Subcutaneous abdominal adipose tissue (tissue), 5 donors: Measurements from ENCODE around the gene NFATC2IP.

Experiments
- H3K27ac ChIP-seq: one replicate; pipeline ENCODE4 v1.7.0; 2013; ENCODE audit warnings: low read depth, mild to moderate bottlenecking, inconsistent platforms, low read length, moderate library complexity
- H3K27me3 ChIP-seq, 5 donors: one replicate each; pipeline ENCODE4 v1.7.0; 2013; ENCODE audit warnings: low read length in 5 of 5, inconsistent platforms in 1 of 5; ENCODE audit not compliant: control insufficient read depth in 5 of 5, insufficient read depth in 4 of 5
- H3K36me3 ChIP-seq, 5 donors: one replicate each; pipeline ENCODE4 v1.7.0; 2013; ENCODE audit warnings: low read length in 5 of 5; ENCODE audit not compliant: control insufficient read depth in 5 of 5, insufficient read depth in 5 of 5
- H3K4me1 ChIP-seq, 5 donors: one replicate each; pipeline ENCODE4 v1.7.0; 2013; ENCODE audit warnings: low read length in 5 of 5, mild to moderate bottlenecking in 3 of 5, moderate library complexity in 1 of 5; ENCODE audit not compliant: control insufficient read depth in 5 of 5, insufficient read depth in 5 of 5
- H3K4me3 ChIP-seq, 5 donors: one replicate each; pipeline ENCODE4 v1.7.0; 2013; ENCODE audit warnings: low read length in 5 of 5, low read depth in 1 of 5
- H3K9ac ChIP-seq, 5 donors: one replicate each; pipeline ENCODE4 v1.7.0; 2013; ENCODE audit warnings: low read length in 5 of 5, mild to moderate bottlenecking in 4 of 5, moderate library complexity in 3 of 5
- H3K9me3 ChIP-seq, 5 donors: one replicate each; pipeline ENCODE4 v1.7.0; 2013; ENCODE audit warnings: low read length in 5 of 5; ENCODE audit not compliant: control insufficient read depth in 5 of 5
- donor health status: healthy.
- donor health status: healthy.
- donor health status: healthy.
- donor health status: healthy.
- donor health status: healthy.

The NFATC2IP gene

DNA sequence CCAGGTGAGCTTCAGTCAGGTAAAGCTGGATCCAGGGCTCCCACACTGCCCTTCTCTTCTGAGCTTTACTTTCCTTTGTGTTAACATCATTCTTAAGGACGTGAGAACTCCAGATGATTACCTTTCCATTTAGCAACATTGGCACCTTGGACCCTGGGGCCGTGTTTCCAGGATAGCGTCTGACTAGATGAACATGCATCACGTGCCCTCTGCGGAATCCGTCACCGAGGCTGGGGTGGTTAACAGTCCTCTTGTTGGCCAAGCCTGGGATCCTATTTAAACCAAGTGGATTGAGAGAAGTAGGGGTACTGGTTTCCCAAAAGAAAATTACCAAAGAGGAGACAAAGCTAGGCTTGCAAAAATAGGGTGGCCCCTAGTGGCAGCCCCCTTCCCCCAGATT lies 30.2 kb downstream of the NFATC2IP start:
- peaks cover 0 to 86% (median 69%) of the 10 kb centered on the region in 5 donors for H3K36me3 ChIP-seq
- no peak overlapping the region for H3K27ac ChIP-seq
- H3K9me3 ChIP-seq, result peaks cover 0 to 8% (median 7%) of the 10 kb centered on the region in 5 donors
- no peak overlapping the region for H3K9ac ChIP-seq
- H3K27me3 ChIP-seq, result no peaks in the 10 kb centered on the region
- H3K4me1 ChIP-seq, result peaks cover 0 to 13% (median under 1%) of the 10 kb centered on the region in 5 donors
- no peak overlapping the region for H3K4me3 ChIP-seq

GRCh38 chr16:28981517-28981916 lies 30.8 kb downstream of the NFATC2IP start:
- no peak overlapping the region for H3K9ac ChIP-seq
- peaks cover 0 to 7% (median 0%) of the 10 kb centered on the region in 5 donors for H3K4me1 ChIP-seq
- H3K27me3 ChIP-seq, result no peaks in the 10 kb centered on the region
- no peak overlapping the region for H3K4me3 ChIP-seq
- H3K9me3 ChIP-seq, result peaks cover 0 to 9% (median 7%) of the 10 kb centered on the region in 5 donors
- no peak overlapping the region for H3K27ac ChIP-seq
- H3K36me3 ChIP-seq, result peaks cover 0 to 91% (median 74%) of the 10 kb centered on the region in 5 donors

- Histone ChIP-seq H3K27me3 (no peaks in the 10 kb centered on the region), H3K36me3 (peaks cover 4 to 94% (median 83%) of the 10 kb centered on the region in 5 donors), H3K9ac (no peak overlapping the region)
Observed at GRCh38 chr16:28982418-28982817, 31.7 kb downstream of the NFATC2IP start.

DNA sequence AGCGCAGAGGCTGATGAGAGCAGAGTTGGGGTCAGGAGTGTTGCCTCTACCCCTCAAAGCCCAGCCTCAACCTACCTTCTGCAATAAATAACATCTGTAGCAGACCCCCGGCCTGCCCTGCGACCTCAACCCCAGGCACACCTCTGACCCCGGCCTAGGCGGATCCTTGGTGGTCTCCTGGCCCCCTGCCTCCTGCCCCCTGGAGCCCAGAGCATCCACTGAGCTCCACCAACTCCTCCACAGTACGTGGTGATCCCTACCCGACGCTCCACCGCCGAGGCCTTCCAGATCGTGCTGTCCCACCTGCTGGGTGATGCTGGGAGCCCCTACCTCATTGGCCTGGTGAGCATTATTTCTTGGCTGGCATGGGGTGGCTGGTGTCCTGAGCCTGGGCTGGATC lies 32.2 kb downstream of the NFATC2IP start:
- no peaks in the 10 kb centered on the region for H3K27me3 ChIP-seq
- peaks cover 0 to 7% (median 0%) of the 10 kb centered on the region in 5 donors for H3K4me1 ChIP-seq
- peaks cover 5 to 92% (median 83%) of the 10 kb centered on the region in 5 donors for H3K36me3 ChIP-seq
- H3K27ac ChIP-seq, result no peak overlapping the region
- H3K4me3 ChIP-seq, result no peak overlapping the region
- peaks cover 0 to 15% (median 12%) of the 10 kb centered on the region in 5 donors for H3K9me3 ChIP-seq
- no peak overlapping the region for H3K9ac ChIP-seq

More at GRCh38 chr16:28982418-28982817, 31.7 kb downstream of the NFATC2IP start:
- Histone ChIP-seq H3K4me3 (no peak overlapping the region), H3K4me1 (peaks cover 0 to 7% (median 0%) of the 10 kb centered on the region in 5 donors), H3K9me3 (peaks cover 0 to 14% (median 11%) of the 10 kb centered on the region in 5 donors), H3K27ac (no peak overlapping the region)

- H3K9ac ChIP-seq, result no peak overlapping the region
- H3K27ac ChIP-seq, result no peak overlapping the region
- H3K9me3 ChIP-seq, result peaks cover 0 to 15% (median 12%) of the 10 kb centered on the region in 5 donors
- H3K4me3 ChIP-seq, result peak overlapping the region in 1 of 5 donors; percentile 31
- H3K4me1 ChIP-seq, result peaks cover 0 to 7% (median 0%) of the 10 kb centered on the region in 5 donors
- H3K27me3 ChIP-seq, result no peaks in the 10 kb centered on the region
- H3K36me3 ChIP-seq, result peaks cover 5 to 90% (median 79%) of the 10 kb centered on the region in 5 donors
Observed at GRCh38 chr16:28983644-28984043, 32.9 kb downstream of the NFATC2IP start.

- H3K27ac ChIP-seq, result no peak overlapping the region
- peak overlapping the region in 1 of 5 donors; percentile 31 for H3K4me3 ChIP-seq
- no peaks in the 10 kb centered on the region for H3K27me3 ChIP-seq
- no peak overlapping the region for H3K9ac ChIP-seq
- peaks cover 0 to 15% (median 12%) of the 10 kb centered on the region in 5 donors for H3K9me3 ChIP-seq
- H3K36me3 ChIP-seq, result peaks cover 5 to 90% (median 76%) of the 10 kb centered on the region in 5 donors
- peaks cover 0 to 7% (median 0%) of the 10 kb centered on the region in 5 donors for H3K4me1 ChIP-seq
Observed at GRCh38 chr16:28984091-28984490, 33.4 kb downstream of the NFATC2IP start.

GRCh38 chr16:28984619-28985135 lies 33.9 kb downstream of the NFATC2IP start, which contains the start of gene LAT:
LAT (plus strand) TSS chr16:28985052; CDS start chr16:28985418, 366 bp downstream.
- peaks cover 0 to 7% (median 0%) of the 10 kb centered on the region in 5 donors for H3K4me1 ChIP-seq
- peak within 1 kb of the TSS in 3 of 5 donors; percentile 2 to 49 (median 31) for H3K4me3 ChIP-seq
- no peaks in the 10 kb centered on the region for H3K27me3 ChIP-seq
- peaks cover 5 to 90% (median 78%) of the 10 kb centered on the region in 5 donors for H3K36me3 ChIP-seq
- H3K9me3 ChIP-seq, result peaks cover 0 to 15% (median 12%) of the 10 kb centered on the region in 5 donors
- peak within 1 kb of the TSS in 1 of 5 donors; percentile 56 for H3K9ac ChIP-seq
- H3K27ac ChIP-seq, result no peak within 1 kb of the TSS

DNA sequence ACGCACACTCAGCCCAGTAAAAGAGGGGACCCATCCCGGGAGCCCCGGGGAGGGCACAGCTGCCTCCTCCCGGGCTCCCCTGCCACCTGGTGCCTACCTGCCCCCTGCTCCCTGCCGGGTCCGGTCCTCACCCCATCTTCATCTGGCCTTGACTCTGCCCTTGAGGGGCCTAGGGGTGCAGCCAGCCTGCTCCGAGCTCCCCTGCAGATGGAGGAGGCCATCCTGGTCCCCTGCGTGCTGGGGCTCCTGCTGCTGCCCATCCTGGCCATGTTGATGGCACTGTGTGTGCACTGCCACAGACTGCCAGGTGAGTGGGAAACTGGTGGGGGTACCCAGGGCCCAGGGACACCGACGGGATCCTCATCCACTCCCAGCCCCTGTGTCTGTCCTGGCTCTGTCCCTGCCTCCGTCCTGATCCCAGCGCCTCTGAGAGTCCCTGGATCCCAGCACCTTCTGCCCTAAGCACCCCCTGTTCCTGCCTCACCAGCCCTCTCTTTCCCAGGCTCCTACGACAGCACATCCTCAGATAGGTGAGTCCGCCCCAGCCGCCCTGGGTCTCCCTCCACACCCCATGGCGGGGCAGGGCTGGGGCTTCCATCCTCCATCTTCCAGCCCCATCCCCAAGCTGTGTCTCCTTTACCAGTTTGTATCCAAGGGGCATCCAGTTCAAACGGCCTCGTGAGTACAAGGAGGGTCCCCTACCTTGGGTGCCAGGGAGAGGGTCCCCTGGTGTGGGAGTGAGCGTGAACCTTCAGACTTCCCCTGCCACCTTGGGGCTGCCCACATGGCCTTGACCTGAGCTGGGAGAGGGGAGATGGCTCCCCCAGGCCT lies 34.7 kb downstream of the NFATC2IP start:
- peaks cover 0 to 7% (median 0%) of the 10 kb centered on the region in 5 donors for H3K4me1 ChIP-seq
- no peak overlapping the region for H3K27ac ChIP-seq
- H3K4me3 ChIP-seq, result peak overlapping the region in 3 of 5 donors; percentile 2 to 49 (median 31)
- H3K36me3 ChIP-seq, result peaks cover 5 to 93% (median 81%) of the 10 kb centered on the region in 5 donors
- H3K27me3 ChIP-seq, result no peaks in the 10 kb centered on the region
- peaks cover 0 to 15% (median 12%) of the 10 kb centered on the region in 5 donors for H3K9me3 ChIP-seq
- peak overlapping the region in 1 of 5 donors; percentile 56 for H3K9ac ChIP-seq

DNA sequence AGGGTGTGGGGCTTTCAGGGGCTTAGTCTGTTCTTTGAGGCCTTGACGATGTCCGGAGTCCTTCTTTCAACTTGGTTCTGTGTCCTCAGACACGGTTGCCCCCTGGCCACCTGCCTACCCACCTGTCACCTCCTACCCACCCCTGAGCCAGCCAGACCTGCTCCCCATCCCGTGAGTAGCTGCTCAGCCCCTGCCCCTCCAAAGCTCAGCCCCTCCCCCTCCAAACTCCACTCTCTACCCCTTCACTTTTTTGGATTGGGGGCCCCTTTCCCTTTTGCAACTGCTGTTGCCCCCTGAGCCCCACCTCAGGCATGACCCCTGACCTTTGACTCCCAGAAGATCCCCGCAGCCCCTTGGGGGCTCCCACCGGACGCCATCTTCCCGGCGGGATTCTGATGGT lies 35.3 kb downstream of the NFATC2IP start:
- H3K27me3 ChIP-seq, result no peaks in the 10 kb centered on the region
- no peak overlapping the region for H3K27ac ChIP-seq
- peaks cover 5 to 91% (median 78%) of the 10 kb centered on the region in 5 donors for H3K36me3 ChIP-seq
- peak overlapping the region in 2 of 5 donors; percentile 31 to 49 for H3K4me3 ChIP-seq
- no peak overlapping the region for H3K9ac ChIP-seq
- H3K9me3 ChIP-seq, result peaks cover 0 to 15% (median 12%) of the 10 kb centered on the region in 5 donors
- peaks cover 0 to 7% (median 0%) of the 10 kb centered on the region in 5 donors for H3K4me1 ChIP-seq
